Osteocyte (in vitro differentiated cells): ENCODE measurements around the gene KIRREL3. TPM values are rescaled to one million over a fixed set of nuclear protein-coding genes. Genes with fewer than 3 reads are reported as not detected.

Experiments
- DNase-seq: peaks from one replicate; pipeline ENCODE4 v3.0.0; 2021; ENCODE audit warnings: mixed read lengths; ENCODE audit not compliant: unreplicated experiment; ENCODE audit errors: extremely low spot score
- H3K27ac Mint-ChIP-seq: one replicate; pipeline ENCODE4 v1.8.0; 2021; ENCODE audit warnings: mild to moderate bottlenecking, mixed read lengths; ENCODE audit not compliant: unreplicated experiment
- H3K27me3 Mint-ChIP-seq: one replicate; pipeline ENCODE4 v1.8.0; 2021; ENCODE audit warnings: mixed read lengths; ENCODE audit not compliant: unreplicated experiment
- H3K36me3 Mint-ChIP-seq: one replicate; pipeline ENCODE4 v1.8.0; 2021; ENCODE audit warnings: mixed read lengths; ENCODE audit not compliant: unreplicated experiment
- H3K4me1 Mint-ChIP-seq: one replicate; pipeline ENCODE4 v1.8.0; 2021; ENCODE audit warnings: mixed read lengths; ENCODE audit not compliant: unreplicated experiment
- H3K4me3 Mint-ChIP-seq: one replicate; pipeline ENCODE4 v1.8.0; 2021; ENCODE audit warnings: mild to moderate bottlenecking, moderate library complexity, mixed read lengths; ENCODE audit not compliant: unreplicated experiment
- H3K9me3 Mint-ChIP-seq: one replicate; pipeline ENCODE4 v1.8.0; 2021; ENCODE audit warnings: mixed read lengths; ENCODE audit not compliant: unreplicated experiment
- CTCF ChIP-seq: fragments of 200-600 bp; sonication (generic); IDR thresholded peaks from 2 replicates; pipeline ENCODE4 v1.5.0; 2021; ENCODE audit warnings: antibody characterized with exemption, mild to moderate bottlenecking, moderate library complexity
- total RNA-seq: library from RNA; stranded (reverse); gene quantifications from 2 replicates; pipeline ENCODE4 v1.2.1, GENCODE V29; 2021

The KIRREL3 gene
- total RNA-seq, 1 donor from 2014 or later, result 1.2 TPM

GRCh38 chr11:126951465-126951864, 49.1 kb downstream of the KIRREL3 start:
- H3K36me3 Mint-ChIP-seq, result no peaks in the 10 kb centered on the region
- no peaks in the 10 kb centered on the region for H3K9me3 Mint-ChIP-seq
- H3K27me3 Mint-ChIP-seq, result no peaks in the 10 kb centered on the region
- H3K27ac Mint-ChIP-seq, result no peak overlapping the region
- H3K4me1 Mint-ChIP-seq, result peaks cover 2% of the 10 kb centered on the region
- no peak for TF ChIP-seq CTCF
- DNase-seq, result no peak
- H3K4me3 Mint-ChIP-seq, result no peak overlapping the region

GRCh38 chr11:126949066-126949891, 51.3 kb downstream of the KIRREL3 start:
- H3K4me3 Mint-ChIP-seq, result no peak overlapping the region
- H3K9me3 Mint-ChIP-seq, result no peaks in the 10 kb centered on the region
- no peak overlapping the region for H3K27ac Mint-ChIP-seq
- no peak for DNase-seq
- no peaks in the 10 kb centered on the region for H3K27me3 Mint-ChIP-seq
- H3K4me1 Mint-ChIP-seq, result peaks cover 2% of the 10 kb centered on the region
- H3K36me3 Mint-ChIP-seq, result no peaks in the 10 kb centered on the region
- TF ChIP-seq CTCF, result no peak

- H3K4me3 Mint-ChIP-seq, result no peak overlapping the region
- no peak overlapping the region for H3K27ac Mint-ChIP-seq
- no peaks in the 10 kb centered on the region for H3K27me3 Mint-ChIP-seq
- peaks cover 2% of the 10 kb centered on the region for H3K4me1 Mint-ChIP-seq
- H3K36me3 Mint-ChIP-seq, result no peaks in the 10 kb centered on the region
- TF ChIP-seq CTCF, result no peak
- no peak for DNase-seq
- H3K9me3 Mint-ChIP-seq, result no peaks in the 10 kb centered on the region
Observed at GRCh38 chr11:126948563-126948962, 52.0 kb downstream of the KIRREL3 start.

GRCh38 chr11:126945319-126945718, 55.3 kb downstream of the KIRREL3 start:
- Mint-ChIP-seq H3K9me3 (no peaks in the 10 kb centered on the region), H3K4me1 (peaks cover 2% of the 10 kb centered on the region), H3K36me3 (no peaks in the 10 kb centered on the region), H3K27ac (no peak overlapping the region), H3K27me3 (no peaks in the 10 kb centered on the region), H3K4me3 (no peak overlapping the region)
- no peak for TF ChIP-seq CTCF
- DNase-seq, result no peak

GRCh38 chr11:126943316-126943715, 57.3 kb downstream of the KIRREL3 start:
- Mint-ChIP-seq H3K36me3 (no peaks in the 10 kb centered on the region), H3K4me3 (no peak overlapping the region), H3K27ac (no peak overlapping the region), H3K27me3 (no peaks in the 10 kb centered on the region), H3K9me3 (no peaks in the 10 kb centered on the region), H3K4me1 (no peaks in the 10 kb centered on the region)
- no peak for TF ChIP-seq CTCF
- DNase-seq, result no peak
